ENCODE results near the gene MEMO1. TPM values are rescaled to one million over a fixed set of nuclear protein-coding genes. Genes with fewer than 3 reads are reported as not detected.
"Not testable (repeated sequence)": the region's sequence is repeated elsewhere in the genome, so short reads cannot be mapped to it uniquely, and the experiment has no call there.

MEMO1 gene
- total RNA-seq, 4 donors from 2014 or later, result 25.1 to 31.3 (median 28.7) TPM

DNA sequence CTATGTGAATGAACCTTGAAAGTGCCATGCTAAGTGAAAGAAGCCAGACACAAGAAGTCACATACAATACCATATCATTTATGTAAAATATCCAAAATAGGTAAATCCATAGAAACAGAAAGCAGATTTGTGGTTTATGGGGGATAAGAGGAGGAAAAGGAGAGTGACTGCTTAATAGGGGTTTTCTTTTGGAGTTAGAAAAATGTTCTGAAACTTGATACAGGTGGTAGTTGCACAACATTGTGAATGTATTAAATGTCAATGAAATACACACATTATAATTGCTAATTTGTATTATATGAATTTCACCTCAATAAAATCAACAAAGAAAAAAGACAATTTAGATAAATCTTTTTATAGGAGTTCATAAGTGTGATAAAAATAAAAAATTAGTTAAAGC, 37.1 kb downstream of the MEMO1 start:
- no peak overlapping the region for H3K4me3 ChIP-seq (ENCODE audit: low read depth, poor library complexity, severe bottlenecking)
- intact Hi-C loops (cut with DNase I; ENCODE audit: low total_unique reads), result no loop called here
- no peak for DNase-seq (ENCODE audit: low spot score in 2 of 2)
- TF ChIP-seq, protein P1, sequence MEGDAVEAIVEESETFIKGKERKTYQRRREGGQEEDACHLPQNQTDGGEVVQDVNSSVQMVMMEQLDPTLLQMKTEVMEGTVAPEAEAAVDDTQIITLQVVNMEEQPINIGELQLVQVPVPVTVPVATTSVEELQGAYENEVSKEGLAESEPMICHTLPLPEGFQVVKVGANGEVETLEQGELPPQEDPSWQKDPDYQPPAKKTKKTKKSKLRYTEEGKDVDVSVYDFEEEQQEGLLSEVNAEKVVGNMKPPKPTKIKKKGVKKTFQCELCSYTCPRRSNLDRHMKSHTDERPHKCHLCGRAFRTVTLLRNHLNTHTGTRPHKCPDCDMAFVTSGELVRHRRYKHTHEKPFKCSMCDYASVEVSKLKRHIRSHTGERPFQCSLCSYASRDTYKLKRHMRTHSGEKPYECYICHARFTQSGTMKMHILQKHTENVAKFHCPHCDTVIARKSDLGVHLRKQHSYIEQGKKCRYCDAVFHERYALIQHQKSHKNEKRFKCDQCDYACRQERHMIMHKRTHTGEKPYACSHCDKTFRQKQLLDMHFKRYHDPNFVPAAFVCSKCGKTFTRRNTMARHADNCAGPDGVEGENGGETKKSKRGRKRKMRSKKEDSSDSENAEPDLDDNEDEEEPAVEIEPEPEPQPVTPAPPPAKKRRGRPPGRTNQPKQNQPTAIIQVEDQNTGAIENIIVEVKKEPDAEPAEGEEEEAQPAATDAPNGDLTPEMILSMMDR (IDR thresholded peaks at IDR 0.05), result no peak
- no peak for TF ChIP-seq POLR2A (IDR thresholded peaks at IDR 0.05)

DNA sequence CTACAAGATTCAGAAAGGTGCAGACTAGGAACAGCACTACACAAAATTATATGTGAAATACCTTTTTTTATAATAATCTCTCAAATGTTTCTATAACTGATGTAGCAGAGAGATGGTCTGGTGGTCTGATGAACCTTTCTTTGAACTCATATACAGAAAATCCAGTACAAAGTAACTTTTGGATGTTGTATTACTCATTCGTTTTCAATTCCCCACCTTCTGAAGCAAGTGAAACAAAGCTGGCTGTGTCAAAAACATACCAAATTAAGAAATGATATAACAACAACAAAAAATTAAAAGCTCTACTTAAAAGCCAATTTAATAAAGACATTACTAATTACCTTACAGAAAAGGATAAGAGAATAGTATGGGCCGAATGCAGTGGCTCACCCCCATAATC, 38.7 kb downstream of the MEMO1 start:
- WGBS, 2 donors, result 88 to 93% methylated on average over 2 of the region's 2 CpGs
- no peak for TF ChIP-seq POLR2A (IDR thresholded peaks at IDR 0.05)
- TF ChIP-seq, protein P1 (IDR thresholded peaks at IDR 0.05), result no peak
- intact Hi-C loops (cut with DNase I; ENCODE audit: low total_unique reads), result no loop called here
- DNase-seq (ENCODE audit: low spot score in 2 of 2), result no peak
- H3K4me3 ChIP-seq (ENCODE audit: low read depth, poor library complexity, severe bottlenecking), result no peak overlapping the region

DNA sequence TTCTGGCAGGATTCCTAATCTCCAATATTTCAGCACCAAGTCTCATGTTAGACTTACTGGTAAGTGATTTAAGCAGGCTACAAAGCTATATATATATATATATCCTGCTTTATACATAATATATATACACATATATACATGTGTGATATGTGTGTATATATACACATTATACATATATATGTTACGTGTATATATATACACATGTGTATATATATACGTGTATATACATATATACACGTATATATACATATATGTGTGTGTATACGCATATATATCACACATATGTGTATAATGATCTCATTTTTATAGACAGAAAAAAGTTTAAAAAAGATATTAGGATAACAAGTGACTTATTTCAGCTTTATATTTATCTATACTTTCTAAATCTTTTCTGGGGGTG, 41.6 kb downstream of the MEMO1 start:
- 93 to 96% methylated on average over 4 of the region's 4 CpGs for WGBS, 2 donors
- intact Hi-C loops (cut with DNase I; ENCODE audit: low total_unique reads), result no loop called here
- DNase-seq (ENCODE audit: low spot score in 2 of 2), result no peak
- H3K4me3 ChIP-seq (ENCODE audit: low read depth, poor library complexity, severe bottlenecking), result no peak overlapping the region
- TF ChIP-seq, protein P1 (IDR thresholded peaks at IDR 0.05), result no peak
- TF ChIP-seq POLR2A (IDR thresholded peaks at IDR 0.05), result no peak

DNA sequence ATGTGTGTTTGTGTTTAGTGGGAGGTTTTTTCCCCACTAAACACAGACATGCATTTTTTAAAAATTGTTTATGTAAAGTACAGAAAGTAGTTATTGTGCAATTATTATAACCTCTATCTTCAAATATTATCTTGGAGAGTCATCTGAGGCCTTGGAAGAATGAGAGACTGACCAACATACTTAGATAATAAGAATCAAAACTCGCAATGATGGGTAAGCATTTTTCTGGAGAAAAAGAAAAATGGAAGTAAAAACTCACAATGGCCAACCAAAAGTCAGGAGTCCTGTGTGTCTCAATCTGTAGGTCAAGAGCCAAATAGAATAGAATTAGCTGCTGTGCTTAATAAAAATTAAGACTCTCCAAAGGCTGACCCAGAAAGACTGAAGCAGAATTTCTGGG, 43.0 kb downstream of the MEMO1 start:
- no peak overlapping the region for H3K4me3 ChIP-seq (ENCODE audit: low read depth, poor library complexity, severe bottlenecking)
- TF ChIP-seq, protein P1 (IDR thresholded peaks at IDR 0.05), result no peak
- TF ChIP-seq POLR2A (IDR thresholded peaks at IDR 0.05), result no peak
- no peak for DNase-seq (ENCODE audit: low spot score in 2 of 2)
- intact Hi-C loops (cut with DNase I; ENCODE audit: low total_unique reads), result no loop called here
- 91 to 98% methylated on average over 1 of the region's 1 CpG for WGBS, 2 donors

DNA sequence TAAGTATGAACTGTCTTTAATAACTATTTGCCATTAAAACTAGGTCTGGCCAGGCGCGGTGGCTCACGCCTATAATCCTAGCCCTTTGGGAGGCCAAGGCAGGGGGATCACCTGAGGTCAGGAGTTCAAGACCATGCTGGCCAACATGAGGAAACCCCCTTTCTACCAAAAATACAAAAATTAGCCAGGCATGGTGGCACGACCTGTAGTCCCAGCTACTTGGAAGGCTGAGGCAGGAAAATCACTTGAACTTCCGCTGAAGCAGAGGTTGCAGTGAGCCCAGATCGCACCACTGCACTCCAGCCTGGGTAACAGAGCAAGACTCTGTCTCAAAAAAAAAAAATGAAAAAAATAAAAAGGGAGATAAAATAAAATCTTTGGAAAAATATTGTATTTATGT, 44.4 kb downstream of the MEMO1 start:
- DNase-seq (ENCODE audit: low spot score in 2 of 2); intact Hi-C loops (cut with DNase I; ENCODE audit: low total_unique reads); H3K4me3 ChIP-seq (ENCODE audit: low read depth, poor library complexity, severe bottlenecking): not testable (repeated sequence)
- WGBS, 2 donors, result 94 to 97% methylated on average over 6 of the region's 6 CpGs

DNA sequence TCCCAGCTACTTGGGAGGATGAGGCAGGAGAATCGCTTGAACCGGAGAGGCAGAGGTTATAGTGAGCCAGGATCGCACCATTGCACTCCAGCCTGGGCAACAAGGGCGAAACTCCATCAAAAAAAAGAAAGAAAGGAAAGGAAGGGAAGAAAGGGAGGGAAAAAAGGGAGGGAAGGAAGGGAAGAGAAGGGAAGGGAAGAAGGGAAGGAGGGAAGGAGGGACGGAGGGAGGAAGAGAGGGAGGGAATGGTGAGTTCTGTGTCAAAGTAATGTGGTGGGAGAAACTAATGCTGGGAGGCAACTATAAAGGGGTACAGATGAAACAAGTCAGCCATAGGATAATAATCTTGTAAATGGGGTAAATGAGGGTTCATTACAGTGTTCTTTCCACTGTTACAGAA, 45.7 kb downstream of the MEMO1 start:
- intact Hi-C loops (cut with DNase I; ENCODE audit: low total_unique reads), result no loop called here
- H3K4me3 ChIP-seq (ENCODE audit: low read depth, poor library complexity, severe bottlenecking), result no peak overlapping the region
- DNase-seq (ENCODE audit: low spot score in 2 of 2), result no peak
- no peak for TF ChIP-seq POLR2A (IDR thresholded peaks at IDR 0.05)
- TF ChIP-seq, protein P1 (IDR thresholded peaks at IDR 0.05), result no peak
- WGBS, 2 donors, result 94 to 95% methylated on average over 5 of the region's 5 CpGs
